GM21576 (cell line): Measurements from ENCODE around the gene BMS1.
"Not testable (repeated sequence)": the region's sequence is repeated elsewhere in the genome, so short reads cannot be mapped to it uniquely, and the experiment has no call there.

Source experiments
- ATAC-seq: cut with Tn5 transposase; IDR thresholded peaks from one replicate; pipeline ENCODE4 v1.9.1; 2021; ENCODE audit warnings: mild to moderate bottlenecking, moderate library complexity; ENCODE audit not compliant: unreplicated experiment

BMS1 gene

DNA sequence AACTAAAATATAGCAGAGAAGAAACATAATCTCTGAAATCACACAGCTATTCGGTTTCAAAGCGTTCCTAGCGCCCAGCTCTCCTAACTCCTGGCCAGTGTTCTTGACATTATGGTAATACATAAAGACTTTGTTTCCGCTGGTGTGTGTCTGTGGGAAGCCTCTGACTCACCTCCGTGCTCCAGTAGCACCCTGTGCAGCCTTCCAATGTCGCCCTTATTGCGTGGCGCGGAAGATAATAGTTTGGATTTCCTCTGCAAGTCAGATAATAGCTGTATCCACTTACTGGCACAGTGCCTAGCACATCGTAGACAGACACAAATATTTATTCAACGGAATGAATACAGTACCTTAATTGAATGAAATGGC, 570 bp downstream of the BMS1 start:
- ATAC-seq = no peak

DNA sequence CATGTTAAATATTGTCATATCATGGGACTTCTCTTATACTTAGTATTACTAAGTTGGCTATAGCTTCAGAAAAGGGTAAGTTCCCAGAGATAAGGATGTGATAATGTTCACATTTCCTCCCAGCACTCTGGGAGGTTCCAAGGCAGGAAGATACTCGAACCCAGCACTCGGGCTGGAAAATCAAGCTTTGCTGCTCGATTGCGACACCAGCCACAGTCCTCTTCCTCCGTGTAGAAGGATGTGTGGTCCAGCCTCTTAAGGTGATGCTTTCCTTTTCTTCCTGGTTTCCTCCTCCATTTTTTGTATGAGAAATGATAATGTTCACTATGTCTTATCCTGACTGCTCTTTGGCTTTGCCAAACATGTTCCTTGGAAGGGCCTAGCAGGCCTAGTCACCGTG, 3.2 kb downstream of the BMS1 start:
- ATAC-seq = no peak

DNA sequence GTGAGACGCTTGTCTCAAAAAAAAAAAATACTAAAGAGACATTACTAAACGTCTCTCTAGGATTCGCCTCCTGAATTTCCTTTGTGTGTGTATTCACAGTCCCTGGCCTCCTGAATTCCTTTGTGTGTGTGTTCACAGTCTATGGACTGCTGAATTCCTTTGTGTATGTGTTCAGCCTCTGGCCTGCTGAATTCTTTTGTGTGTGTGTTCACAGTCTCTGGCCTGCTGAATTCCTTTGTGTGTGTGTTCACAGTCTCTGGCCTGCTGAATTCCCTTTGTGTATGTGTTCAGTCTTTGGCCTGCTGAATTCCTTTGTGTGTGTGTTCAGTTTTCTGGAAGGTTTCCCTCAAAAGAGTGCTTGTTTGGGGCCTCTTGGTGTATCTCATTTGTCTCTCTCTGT, 8.2 kb downstream of the BMS1 start:
- no peak for ATAC-seq

DNA sequence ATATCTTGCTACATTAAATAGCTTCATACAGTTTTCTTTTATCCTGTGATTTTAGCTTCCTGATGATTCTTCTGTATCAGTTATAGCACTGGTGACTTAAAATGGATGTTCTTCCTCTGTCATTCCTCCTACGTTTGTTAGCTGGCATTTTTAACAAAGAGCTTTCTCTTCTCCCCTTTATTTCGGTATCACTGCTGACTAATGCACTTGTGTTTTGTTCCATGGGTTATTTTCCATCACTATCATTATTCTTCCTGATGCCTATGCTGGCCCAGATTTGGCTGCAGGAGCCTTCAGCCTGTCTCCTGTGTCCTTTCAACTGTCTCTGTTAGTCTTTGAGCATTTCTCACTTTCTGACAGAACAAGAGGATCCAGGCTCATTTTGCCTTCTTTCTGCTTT, 13.1 kb downstream of the BMS1 start:
- ATAC-seq = no peak

DNA sequence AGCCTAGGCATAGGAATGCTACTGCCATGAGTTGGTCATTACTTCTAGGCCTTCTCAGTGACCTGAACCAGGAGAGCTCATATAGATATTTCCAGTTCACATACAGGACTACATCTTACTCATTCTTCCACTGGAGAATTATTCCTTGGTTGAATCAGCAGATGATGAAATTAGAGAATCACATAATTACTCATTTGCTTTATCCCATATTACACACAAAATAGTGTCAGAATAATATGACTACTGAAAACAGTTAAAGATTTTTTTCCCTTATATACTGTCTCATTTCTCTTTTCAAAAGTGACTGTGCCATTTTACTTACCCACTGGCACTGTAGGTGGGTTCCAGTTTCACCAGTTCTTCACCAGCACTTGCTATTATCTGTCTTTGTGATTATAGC, 18.5 kb downstream of the BMS1 start:
- ATAC-seq = no peak

DNA sequence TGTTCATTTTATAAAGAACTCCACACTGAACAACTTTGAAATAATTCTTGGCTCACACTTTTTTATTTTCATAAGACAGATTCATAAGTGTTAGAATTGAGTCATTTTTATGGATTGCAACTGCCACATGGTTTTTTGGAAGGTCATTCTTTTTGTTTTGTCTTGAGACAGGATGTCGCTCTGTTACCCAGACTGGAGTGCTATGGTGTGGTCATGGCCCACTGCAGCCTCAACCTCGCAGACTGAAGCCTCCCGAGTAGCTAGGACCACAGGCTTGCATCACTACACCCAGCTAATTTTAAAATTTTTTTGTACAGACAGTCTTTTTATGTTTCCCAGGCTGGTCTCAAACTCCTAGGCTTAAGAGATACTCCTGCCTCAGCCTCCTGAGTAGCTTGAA, 20.3 kb downstream of the BMS1 start:
- no peak for ATAC-seq

- ATAC-seq = no peak
Measured at GRCh38 chr10:42809676-42810075, 27.1 kb downstream of the BMS1 start.

DNA sequence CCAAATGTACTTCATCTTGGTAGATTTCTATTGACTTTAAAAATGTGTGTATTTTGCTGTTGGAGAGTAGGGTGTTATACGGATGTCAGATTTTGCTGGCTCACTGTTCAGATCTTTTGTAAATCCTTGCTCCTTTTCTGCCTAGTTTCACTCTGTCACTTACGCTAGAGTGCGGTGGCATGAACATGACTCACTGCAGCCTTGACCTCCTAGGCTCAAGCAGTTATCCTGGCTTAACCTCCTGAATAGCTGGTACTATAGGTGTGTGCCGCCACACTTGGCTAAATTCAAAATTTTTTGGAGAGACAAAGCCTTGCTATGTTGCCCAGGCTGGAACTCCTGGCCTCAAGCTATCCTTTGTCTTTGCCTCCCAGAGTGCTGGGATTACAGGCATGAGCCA, 29.4 kb downstream of the BMS1 start:
- ATAC-seq = no peak

DNA sequence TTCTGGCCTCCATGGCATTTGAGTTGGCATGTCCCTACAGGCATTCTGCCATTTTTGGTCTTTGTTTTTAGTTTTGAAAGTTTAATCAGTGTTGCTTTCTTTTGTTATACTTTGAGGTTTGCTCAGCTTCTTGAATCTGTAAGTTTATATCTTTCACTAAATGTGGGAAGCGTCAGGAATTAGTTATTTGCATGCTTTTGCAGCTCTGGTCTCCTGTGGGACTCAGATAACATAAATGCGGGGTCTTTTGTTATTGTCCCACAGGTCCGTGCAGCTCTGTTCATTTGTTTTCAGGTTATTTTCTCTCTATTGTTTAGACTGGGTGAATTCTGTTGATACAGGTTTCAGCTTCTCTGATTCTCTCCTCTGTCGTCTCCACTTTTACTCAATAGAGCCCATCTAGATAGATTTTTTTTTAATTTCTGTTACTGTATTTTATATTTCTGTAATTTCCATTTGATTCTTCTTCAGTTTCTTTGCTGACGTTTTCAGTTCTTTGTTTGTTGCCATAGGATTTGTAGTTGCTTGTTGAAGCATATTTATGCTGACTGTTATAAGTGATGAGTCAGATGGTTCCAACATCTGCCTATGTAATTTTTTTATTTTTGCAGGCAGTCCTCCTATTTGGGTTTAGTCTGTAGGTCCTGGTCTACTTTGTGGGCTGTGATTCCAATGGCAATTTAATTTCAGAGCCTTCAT, 31.5 kb downstream of the BMS1 start:
- not testable (repeated sequence) for ATAC-seq

DNA sequence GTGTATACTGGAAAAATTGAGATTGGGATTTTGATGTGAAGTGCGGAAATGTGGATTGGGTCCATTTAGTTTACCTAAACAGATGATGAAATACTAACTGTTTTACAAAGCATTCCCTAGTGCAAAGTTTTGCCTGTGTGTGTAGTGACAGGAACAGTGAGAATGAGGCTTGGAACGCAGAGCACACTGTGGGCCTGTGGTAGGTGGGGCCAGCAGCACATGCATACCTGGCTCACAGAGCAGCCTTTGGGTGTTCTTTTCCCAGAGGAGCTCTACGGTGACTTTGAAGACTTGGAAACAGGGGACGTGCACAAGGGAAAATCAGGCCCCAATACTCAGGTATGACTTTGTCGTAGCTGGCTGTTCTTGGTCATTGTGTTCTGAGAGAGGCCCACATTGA, 33.7 kb downstream of the BMS1 start:
- not testable (repeated sequence) for ATAC-seq

GRCh38 chr10:42816912-42817311, 34.3 kb downstream of the BMS1 start:
- ATAC-seq = no peak

DNA sequence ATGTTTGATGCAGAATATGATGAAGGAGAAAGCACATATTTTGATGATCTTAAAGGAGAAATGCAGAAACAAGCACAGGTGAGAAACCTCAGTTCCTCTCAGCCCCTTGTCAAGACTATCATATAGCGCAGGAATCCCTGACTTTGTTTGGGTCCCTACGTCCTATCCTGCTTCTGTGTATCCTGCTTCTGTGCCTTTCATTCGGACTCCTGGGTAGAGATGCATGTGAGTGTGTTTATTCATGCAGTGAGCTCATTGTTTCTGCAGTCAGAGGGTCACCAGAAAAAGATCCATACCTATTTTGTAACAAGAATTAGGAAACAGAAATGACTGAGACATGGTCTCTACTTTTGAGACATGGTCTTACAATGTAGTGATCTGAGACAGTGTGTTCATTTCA, 34.8 kb downstream of the BMS1 start:
- not testable (repeated sequence) for ATAC-seq

- not testable (repeated sequence) for ATAC-seq
Measured at GRCh38 chr10:42826759-42827158, 44.2 kb downstream of the BMS1 start.

- no peak for ATAC-seq
Measured at GRCh38 chr10:42827201-42827600, 44.6 kb downstream of the BMS1 start.

DNA sequence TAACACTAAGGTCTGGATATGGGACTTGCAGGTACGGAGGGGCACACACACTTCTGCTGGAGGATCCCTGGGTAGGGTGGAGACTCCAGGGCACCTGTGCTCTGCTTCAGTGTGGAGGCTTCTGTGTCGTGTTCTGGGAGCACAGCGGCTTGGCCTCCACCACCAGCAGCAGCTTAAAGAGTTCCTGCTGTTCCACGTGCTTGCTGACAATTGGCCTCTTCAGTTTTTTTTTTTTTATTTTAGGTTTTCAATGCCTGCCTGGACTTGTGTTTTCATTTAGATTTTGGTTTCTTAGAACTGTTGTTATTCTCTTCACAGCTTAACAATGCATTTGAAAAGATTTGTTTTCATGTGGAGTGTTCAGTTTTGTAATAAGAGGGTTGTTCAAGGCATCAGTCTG, 45.8 kb downstream of the BMS1 start:
- ATAC-seq = not testable (repeated sequence)

GRCh38 chr10:42830237-42830636, 47.6 kb downstream of the BMS1 start:
- no peak for ATAC-seq

DNA sequence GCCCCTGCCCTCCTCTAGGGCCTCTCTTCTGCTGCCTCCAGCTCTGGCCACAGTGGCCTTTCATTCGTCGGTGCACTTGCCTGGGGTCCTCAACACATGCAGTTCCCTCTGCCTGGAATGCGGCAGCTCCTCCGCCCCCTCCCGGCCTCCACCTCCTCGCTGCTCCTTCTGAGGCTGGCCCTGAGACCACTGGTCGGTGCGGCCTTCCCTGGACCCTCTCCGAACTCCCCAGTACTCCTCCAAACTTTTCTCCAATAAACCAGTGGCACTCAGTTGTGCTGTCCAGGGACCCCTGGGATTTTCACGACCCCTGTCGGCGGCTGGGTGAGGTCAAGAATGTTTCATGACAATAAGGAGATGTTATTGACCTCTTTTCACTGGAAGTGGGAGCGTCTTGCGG, 53.5 kb downstream of the BMS1 start:
- ATAC-seq = no peak

DNA sequence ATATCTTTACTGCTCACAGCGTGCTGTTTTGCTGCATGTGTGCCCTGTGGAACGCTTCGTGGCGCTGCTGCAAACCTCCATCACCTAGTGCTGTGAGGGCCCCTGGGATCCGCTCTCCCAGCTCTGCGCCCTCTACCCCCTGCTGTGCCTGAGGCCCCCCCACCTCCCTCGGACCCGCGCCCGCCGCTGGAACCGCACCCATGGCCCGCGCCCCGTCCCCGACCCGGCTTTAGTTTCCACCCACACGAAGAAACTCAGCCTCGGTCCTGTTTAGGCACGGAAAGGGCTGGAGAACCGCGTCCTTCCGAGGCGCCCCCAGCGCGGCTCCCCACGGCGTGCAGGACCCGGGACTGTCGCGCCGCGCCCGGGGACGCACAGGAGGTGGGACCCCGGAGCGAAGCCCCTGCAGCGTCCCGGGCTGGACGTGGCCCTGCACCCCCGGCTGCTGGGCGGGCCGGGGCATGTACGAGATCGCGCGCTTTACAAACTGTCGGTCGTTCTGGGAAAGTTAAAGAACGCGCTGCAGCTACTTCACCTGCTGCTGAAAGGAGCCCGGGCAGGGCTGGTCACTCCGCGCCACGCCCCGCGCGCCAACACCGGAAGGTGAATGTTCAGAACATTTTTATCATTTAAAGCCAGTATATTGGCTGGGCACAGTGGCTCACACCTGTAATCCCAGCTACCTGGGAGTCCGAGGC, 54.3 kb downstream of the BMS1 start:
- no peak for ATAC-seq

DNA sequence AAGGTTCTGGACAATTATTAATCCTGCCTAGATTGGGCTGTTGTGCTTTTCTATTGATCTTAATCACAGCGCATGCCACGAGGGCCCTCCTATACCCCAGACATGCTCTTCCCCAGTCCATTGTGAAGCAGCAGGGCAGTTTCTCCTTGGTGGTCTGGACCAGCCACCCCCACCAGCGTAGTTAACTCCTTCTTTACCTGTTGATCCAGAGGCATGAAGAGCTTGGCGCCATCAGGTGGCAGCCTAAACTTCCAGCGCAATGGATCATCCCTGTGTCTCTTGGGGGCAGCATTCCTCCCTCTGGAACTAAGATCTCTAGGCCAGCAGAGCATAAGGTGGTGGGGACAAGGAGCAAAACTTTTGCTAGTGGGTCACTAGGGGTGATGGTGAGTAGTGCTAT, 62.2 kb downstream of the BMS1 start:
- not testable (repeated sequence) for ATAC-seq

- not testable (repeated sequence) for ATAC-seq
Measured at GRCh38 chr10:42847261-42847660, 64.7 kb downstream of the BMS1 start.

GRCh38 chr10:42850931-42851330, 68.3 kb downstream of the BMS1 start:
- ATAC-seq = no peak

DNA sequence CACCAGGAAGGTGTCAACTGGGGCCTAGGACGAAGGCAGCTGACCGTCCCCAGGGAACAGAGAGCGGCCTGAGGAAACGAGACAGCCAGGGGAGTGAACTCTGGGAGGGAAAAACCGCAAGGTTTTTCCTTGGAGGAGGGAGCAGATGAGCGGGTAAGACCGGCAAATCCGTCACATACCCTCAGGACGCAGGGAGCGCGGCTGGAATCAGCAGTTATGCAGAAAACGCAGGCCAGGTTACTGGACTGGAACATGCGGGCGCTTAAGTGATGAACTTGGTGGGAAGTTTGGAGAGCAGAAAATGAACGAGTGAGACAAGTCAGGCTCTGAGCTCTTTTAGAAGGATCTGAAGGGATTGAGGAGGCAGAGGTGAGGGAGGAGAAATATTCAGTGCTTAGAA, 76.7 kb downstream of the BMS1 start:
- no peak for ATAC-seq

DNA sequence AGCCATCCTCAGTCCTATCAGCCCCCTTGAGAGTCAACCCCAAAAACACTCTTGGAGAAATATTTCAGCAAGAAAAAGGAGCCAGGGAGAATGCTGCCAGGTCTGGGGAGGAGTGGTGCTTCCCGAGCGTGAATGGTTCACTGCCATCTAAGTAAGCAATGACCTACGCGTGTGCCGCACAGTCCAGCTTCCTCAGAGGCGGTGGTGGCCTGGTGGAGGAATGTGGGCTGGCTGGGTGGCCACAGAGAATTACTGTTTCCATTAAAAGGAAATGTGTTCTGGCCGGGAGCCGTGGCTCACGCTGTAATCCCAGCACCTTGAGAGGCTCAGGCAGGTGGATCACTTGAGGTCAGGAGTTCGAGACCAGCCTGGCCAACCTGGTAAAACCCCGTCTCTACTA, 77.4 kb downstream of the BMS1 start:
- ATAC-seq = not testable (repeated sequence)
